ENCODE measurements around the gene PIP4K2A.
"Not testable (repeated sequence)": the region's sequence is repeated elsewhere in the genome, so short reads cannot be mapped to it uniquely, and the experiment has no call there.

PIP4K2A gene

GRCh38 chr10:22545643-22546042 lies 168.7 kb downstream of the PIP4K2A start:
- no peak for DNase-seq

DNA sequence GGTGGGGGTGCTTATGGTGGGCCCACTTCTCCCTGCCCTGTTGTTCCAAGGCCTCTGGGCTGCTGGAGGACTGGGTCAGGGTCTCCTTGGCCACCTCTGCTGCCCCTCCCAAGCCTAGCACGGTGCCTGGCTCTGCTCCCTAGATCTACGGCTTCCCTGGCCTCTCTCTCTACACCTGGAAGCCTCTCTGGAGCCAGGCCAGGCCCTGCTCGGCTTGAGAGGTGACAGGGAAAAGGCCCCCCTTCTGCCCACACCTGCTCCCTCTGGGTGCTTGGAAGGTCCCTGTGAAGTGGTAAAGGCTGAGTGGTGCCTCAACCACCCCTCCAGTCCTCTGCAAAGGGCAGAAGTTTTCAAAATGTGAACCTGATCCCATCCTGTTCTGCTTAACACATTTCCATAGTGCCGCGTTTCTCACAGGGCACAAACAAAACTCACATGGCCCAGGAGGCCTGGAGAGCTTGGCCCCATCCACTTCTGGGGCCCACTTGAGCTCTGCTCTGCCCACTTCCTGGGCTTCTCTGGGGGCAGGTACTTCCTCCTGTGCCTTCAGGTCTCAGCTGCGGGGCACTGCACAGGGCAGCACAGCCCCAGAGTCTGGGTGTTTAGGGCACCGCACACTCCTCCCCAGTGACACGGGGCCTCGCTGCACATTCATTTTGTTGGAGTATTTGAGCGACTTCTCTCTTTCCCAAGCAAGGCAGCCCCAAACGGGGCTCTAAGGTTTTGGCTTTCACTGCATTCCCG lies 169.9 kb downstream of the PIP4K2A start:
- no peak for DNase-seq

- no peak for DNase-seq
These were observed 171.6 kb downstream of the PIP4K2A start for GRCh38 chr10:22542773-22543172.

DNA sequence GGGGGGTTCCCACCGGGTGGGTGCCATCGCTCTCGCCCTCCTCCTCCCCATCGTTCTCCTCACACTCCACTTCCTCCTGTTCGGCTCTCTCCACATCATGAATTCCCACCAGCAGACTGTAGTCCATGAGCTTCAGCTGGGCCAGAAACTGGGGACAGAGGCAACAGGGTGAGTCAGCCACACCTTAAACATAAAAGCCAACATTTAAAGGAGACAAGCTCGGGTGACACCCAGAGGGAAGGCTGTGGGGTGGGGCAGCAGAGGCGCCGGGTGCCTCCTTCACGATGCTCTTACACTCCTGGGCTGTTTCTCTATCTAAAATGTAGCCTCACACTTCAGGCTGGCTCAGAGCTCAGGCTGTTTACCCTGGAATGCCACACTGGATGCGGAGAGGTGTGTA lies 172.5 kb downstream of the PIP4K2A start:
- DNase-seq = no peak

GRCh38 chr10:22539579-22540298 lies 174.6 kb downstream of the PIP4K2A start:
- no peak for DNase-seq

DNA sequence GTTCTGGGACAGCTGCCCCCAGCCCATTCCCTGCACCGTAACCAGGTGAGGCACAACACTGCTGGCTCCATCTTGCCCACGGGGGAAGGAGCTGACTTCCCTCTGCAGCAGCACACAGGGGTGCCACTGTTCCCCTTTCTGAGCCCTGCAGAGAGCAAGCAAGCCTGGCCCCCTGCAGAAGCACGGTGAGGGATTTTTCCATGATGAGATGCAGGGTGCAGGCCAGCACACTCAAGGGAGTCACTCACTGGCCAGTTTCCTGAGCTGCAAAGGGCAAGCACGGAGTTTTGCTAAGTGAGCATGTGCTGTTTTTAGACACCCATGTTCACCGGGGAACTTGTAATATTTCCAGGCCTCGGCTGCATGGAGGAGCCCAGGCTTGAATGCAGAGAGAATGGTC lies 176.6 kb downstream of the PIP4K2A start:
- no peak for DNase-seq

- no peak for DNase-seq
These were observed 177.8 kb downstream of the PIP4K2A start for GRCh38 chr10:22536620-22537019.

- no peak for DNase-seq
These were observed 179.4 kb downstream of the PIP4K2A start for GRCh38 chr10:22534849-22535604.

DNA sequence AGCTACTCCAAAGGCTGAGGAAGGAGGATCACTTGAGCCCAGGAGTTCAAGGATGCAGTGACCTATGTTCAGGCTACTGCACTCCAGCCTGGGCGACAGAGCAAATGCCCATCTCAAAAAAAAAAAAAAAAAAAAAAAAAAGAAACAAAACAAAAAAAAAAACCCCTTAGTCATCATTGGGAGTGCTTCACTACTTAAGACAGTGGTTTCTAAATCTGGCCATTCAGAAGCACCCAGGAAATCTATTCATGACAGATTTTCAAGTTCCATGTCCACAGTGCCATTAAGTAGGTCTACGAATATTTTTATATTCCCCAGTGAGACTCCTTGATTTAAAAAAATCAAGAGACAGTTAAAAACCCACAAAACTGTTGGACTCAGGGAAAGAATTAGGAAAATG lies 182.9 kb downstream of the PIP4K2A start:
- no peak for DNase-seq

DNA sequence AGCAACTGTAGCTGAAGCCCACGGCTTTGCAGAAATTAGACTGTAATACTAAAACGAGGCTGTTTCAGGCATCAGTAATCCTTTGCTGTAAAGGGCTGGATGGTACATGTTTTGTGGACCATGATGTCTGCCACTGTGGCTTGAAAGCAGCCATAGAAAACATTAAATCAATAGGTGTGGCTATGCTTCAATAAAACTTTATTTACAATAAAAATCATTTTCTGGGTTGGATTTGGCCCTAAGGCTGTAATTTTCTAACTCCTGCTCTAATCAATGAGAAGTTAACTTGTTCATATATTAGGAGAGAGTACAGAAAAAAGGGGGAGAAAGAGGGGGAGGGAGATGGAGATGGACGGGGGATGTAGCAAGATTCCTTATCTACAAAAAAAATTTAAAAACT lies 183.4 kb downstream of the PIP4K2A start:
- DNase-seq = no peak

GRCh38 chr10:22527520-22527919 lies 186.9 kb downstream of the PIP4K2A start:
- DNase-seq = no peak

DNA sequence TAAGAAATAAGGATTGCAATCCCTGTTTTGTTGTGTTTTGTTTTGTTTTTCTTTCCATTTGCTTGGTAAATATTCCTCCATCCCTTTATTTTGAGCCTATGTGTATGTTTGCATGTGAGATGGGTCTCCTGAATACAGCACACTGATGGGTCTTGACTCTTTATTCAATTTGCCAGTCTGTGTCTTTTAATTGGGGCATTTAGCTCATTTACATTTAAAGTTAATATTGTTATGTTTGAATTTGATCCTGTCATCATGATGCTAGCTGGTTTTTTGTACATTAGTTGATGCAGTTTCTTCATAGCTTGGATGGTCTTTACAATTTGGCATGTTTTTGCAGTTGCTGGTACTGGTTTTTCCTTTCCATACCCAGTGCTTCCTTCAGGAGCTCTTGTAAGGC lies 190.0 kb downstream of the PIP4K2A start:
- DNase-seq = not testable (repeated sequence)

DNA sequence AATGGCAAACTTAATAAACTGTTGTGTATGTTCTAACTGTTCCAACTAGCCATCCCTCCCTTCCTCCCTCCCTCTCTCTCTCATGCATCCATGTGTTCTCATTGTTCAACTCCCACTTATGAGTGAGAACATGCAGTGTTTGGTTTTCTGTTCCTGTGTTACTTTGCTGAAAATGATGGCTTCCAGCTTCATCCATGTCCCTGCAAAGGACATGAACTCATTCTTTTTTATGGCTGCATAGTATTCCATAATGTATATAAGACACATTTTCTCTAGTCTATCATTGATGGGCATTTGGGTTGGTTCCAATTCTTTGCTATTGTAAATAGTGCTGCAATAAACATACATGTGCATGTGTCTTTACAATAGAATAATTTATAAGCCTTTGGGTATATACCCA lies 193.7 kb downstream of the PIP4K2A start:
- DNase-seq = not testable (repeated sequence)

DNA sequence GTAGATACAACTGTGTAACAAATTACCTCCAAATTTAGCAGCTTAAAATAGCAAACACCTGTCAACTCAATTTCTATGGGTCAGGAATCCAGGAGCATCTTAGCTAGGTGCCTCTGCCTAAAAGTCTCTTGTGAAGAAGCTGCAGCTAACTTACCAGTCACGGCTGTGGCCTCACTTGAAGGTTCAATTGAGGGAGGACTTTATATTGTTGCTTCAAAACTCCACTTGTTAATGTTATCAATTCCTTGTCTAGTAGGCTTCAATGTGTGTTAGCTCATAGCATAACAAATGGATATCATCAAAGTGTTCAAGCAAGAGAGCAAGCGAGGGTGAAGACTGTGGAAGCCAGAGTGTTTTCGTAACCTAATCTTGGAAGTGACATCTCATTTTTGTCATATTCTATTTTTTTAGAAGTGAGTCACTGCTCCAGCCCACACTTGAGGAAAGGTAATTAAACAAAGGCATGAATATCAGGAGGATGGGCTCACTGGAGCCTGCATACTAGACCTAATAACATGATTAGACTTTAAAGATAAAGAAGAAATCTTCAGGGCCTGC lies 196.1 kb downstream of the PIP4K2A start:
- DNase-seq = no peak

GRCh38 chr10:22515009-22515408 lies 199.4 kb downstream of the PIP4K2A start:
- DNase-seq = no peak

DNA sequence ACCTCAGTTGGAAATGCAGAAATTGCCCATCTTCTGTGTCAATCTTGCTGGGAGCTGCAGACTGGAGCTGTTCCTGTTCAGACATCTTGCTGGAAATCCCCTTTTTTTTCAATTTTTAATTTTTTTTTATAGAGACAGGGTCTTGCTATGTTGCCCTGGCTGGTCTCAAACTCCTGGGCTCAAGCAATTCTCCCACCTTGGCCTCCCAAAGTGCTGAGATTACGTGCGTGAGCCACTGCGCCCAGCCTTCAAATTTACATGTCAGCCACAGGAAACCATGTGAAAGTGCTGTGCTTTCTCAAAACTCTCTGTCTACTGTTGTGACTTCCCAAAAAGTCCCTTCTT lies 200.0 kb downstream of the PIP4K2A start:
- not testable (repeated sequence) for DNase-seq

GRCh38 chr10:22513483-22514413 lies 200.6 kb downstream of the PIP4K2A start:
- DNase-seq = not testable (repeated sequence)

DNA sequence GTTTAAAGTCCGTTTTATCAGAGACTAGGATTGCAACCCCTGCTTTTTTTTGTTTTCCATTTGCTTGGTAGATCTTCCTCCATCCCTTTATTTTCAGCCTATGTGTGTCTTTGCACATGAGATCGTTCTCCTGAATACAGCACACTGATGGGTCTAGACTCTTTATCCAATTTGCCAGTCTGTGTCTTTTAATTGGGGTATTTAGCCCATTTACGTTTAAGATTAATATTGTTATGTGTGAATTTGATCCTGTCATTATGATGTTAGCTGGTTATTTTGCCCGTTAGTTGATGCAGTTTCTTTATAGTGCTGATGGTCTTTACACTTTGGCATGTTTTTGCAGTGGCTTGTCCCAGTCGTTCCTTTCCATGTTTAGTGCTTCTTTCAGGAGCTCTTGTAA lies 202.4 kb downstream of the PIP4K2A start:
- not testable (repeated sequence) for DNase-seq

GRCh38 chr10:22508214-22508613 lies 206.2 kb downstream of the PIP4K2A start:
- not testable (repeated sequence) for DNase-seq

DNA sequence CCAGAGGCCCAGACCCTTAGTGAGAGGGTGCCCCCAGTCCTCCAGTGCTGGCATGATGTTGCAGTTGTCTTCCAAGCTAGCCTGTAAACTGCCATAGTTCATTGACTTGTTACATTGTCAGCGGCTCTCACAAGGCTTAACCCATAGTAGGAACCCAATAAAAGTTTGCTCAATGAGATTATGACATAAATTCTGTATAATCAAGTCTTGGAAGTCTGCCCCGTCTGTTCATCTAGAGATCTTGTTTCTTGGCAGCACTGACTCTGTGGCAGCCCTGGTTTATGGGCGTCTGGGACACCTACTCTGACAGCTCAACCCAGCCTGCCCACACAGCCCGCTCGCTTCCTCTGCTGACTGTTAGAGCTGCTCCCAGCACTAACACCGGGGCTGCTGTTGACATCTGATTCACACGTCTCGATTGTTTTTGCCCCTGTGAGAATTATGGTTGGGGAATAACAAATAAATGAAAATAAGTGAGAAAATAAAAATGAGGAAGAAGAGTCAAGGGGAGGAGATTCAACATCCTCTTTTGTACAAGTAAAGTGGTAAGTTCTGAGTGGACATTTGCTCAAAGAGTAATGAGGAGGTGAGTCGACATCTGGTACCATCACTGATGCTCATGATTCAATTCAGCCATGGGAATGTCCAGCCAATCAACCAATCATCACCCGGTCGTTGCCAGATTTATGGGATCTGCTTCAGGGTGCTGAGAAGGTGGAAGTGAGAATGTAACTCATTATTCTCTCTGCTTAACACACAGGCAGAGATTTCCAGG lies 208.3 kb downstream of the PIP4K2A start:
- no peak for DNase-seq

- DNase-seq = no peak
These were observed 209.6 kb downstream of the PIP4K2A start for GRCh38 chr10:22504766-22505165.
